Measurements from ENCODE around the gene OSBPL9.

Gene OSBPL9

GRCh38 chr1:51653127-51653526 lies 36.2 kb downstream of the OSBPL9 start:
- Histone ChIP-seq H3K4me3 (ENCODE audit: low read length) (no peak overlapping the region), H3K9me3 (replicated peaks; ENCODE audit: insufficient read depth, low read length) (no peaks in the 10 kb centered on the region), H3K4me2 (ENCODE audit: low read depth, low read length) (no peak overlapping the region), H3K4me1 (ENCODE audit: low read length) (peaks cover 9% of the 10 kb centered on the region; the same call in 1 of the 2 replicates), H4K20me1 (ENCODE audit: insufficient read depth, low read length) (no peaks in the 10 kb centered on the region), H3K79me2 (ENCODE audit: low read length) (peaks cover 10% of the 10 kb centered on the region; the same call in 1 of the 2 replicates), H3K27me3 (replicated peaks; ENCODE audit: insufficient read depth, low read length) (no peaks in the 10 kb centered on the region), H3K27ac (ENCODE audit: low read length) (no peak overlapping the region), H3K9ac (ENCODE audit: low read length) (no peak overlapping the region), H2AFZ (ENCODE audit: low read length) (no peak overlapping the region), H3F3A (ENCODE audit: insufficient read depth, low read length) (no peaks in the 10 kb centered on the region), H3K36me3 (replicated peaks; ENCODE audit: insufficient read depth, low read length) (no peaks in the 10 kb centered on the region), H3K9me2 (replicated peaks; ENCODE audit: insufficient read depth, low read length) (no peaks in the 10 kb centered on the region)
- no peak for DNase-seq
- TF ChIP-seq, protein P1, sequence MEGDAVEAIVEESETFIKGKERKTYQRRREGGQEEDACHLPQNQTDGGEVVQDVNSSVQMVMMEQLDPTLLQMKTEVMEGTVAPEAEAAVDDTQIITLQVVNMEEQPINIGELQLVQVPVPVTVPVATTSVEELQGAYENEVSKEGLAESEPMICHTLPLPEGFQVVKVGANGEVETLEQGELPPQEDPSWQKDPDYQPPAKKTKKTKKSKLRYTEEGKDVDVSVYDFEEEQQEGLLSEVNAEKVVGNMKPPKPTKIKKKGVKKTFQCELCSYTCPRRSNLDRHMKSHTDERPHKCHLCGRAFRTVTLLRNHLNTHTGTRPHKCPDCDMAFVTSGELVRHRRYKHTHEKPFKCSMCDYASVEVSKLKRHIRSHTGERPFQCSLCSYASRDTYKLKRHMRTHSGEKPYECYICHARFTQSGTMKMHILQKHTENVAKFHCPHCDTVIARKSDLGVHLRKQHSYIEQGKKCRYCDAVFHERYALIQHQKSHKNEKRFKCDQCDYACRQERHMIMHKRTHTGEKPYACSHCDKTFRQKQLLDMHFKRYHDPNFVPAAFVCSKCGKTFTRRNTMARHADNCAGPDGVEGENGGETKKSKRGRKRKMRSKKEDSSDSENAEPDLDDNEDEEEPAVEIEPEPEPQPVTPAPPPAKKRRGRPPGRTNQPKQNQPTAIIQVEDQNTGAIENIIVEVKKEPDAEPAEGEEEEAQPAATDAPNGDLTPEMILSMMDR (IDR thresholded peaks at IDR 0.05; ENCODE audit: low read length), result no peak
- no peak for TF ChIP-seq EZH2phosphoT487 (IDR thresholded peaks at IDR 0.05; ENCODE audit: low read length)
- no peak for TF ChIP-seq EZH2 (optimal IDR thresholded peaks at IDR 0.05; ENCODE audit: low read depth, low read length)

- Histone ChIP-seq H3K36me3 (replicated peaks; ENCODE audit: insufficient read depth, low read length) (no peaks in the 10 kb centered on the region), H3K4me1 (ENCODE audit: low read length) (peaks cover 9% of the 10 kb centered on the region; the same call in 1 of the 2 replicates), H3K4me2 (ENCODE audit: low read depth, low read length) (no peak overlapping the region), H3K9me3 (replicated peaks; ENCODE audit: insufficient read depth, low read length) (no peaks in the 10 kb centered on the region), H3F3A (ENCODE audit: insufficient read depth, low read length) (no peaks in the 10 kb centered on the region), H3K4me3 (ENCODE audit: low read length) (no peak overlapping the region), H2AFZ (ENCODE audit: low read length) (no peak overlapping the region), H3K79me2 (ENCODE audit: low read length) (peaks cover 10% of the 10 kb centered on the region; the same call in 1 of the 2 replicates), H3K9me2 (replicated peaks; ENCODE audit: insufficient read depth, low read length) (no peaks in the 10 kb centered on the region), H4K20me1 (ENCODE audit: insufficient read depth, low read length) (no peaks in the 10 kb centered on the region), H3K27ac (ENCODE audit: low read length) (no peak overlapping the region), H3K9ac (ENCODE audit: low read length) (no peak overlapping the region), H3K27me3 (replicated peaks; ENCODE audit: insufficient read depth, low read length) (no peaks in the 10 kb centered on the region)
- no peak for DNase-seq
- TF ChIP-seq, protein P1 (IDR thresholded peaks at IDR 0.05; ENCODE audit: low read length), result no peak
- TF ChIP-seq EZH2phosphoT487 (IDR thresholded peaks at IDR 0.05; ENCODE audit: low read length), result no peak
- TF ChIP-seq EZH2 (optimal IDR thresholded peaks at IDR 0.05; ENCODE audit: low read depth, low read length), result no peak
Measured at GRCh38 chr1:51654000-51654399, 37.1 kb downstream of the OSBPL9 start.

- TF ChIP-seq EZH2phosphoT487 (IDR thresholded peaks at IDR 0.05; ENCODE audit: low read length) (no peak), EZH2 (optimal IDR thresholded peaks at IDR 0.05; ENCODE audit: low read depth, low read length) (no peak)
- TF ChIP-seq, protein P1 (IDR thresholded peaks at IDR 0.05; ENCODE audit: low read length), result no peak
- no peak overlapping the region for H3K4me3 ChIP-seq (ENCODE audit: low read length)
- H3K4me1 ChIP-seq (ENCODE audit: low read length), result peaks cover 5% of the 10 kb centered on the region
- no peaks in the 10 kb centered on the region for H4K20me1 ChIP-seq (ENCODE audit: insufficient read depth, low read length)
- no peak overlapping the region for H3K4me2 ChIP-seq (ENCODE audit: low read depth, low read length)
- no peak overlapping the region for H3K27ac ChIP-seq (ENCODE audit: low read length)
- no peaks in the 10 kb centered on the region for H3K9me3 ChIP-seq (replicated peaks; ENCODE audit: insufficient read depth, low read length)
- 0 out of 2 replicates have a peak, but pooled peaks cover 5% of the 10 kb centered on the region for H3F3A ChIP-seq (ENCODE audit: insufficient read depth, low read length)
- H3K79me2 ChIP-seq (ENCODE audit: low read length), result no peaks in the 10 kb centered on the region
- H3K9ac ChIP-seq (ENCODE audit: low read length), result no peak overlapping the region
- no peaks in the 10 kb centered on the region for H3K27me3 ChIP-seq (replicated peaks; ENCODE audit: insufficient read depth, low read length)
- no peak for DNase-seq
- no peak overlapping the region for H2AFZ ChIP-seq (ENCODE audit: low read length)
- no peaks in the 10 kb centered on the region for H3K9me2 ChIP-seq (replicated peaks; ENCODE audit: insufficient read depth, low read length)
- no peaks in the 10 kb centered on the region for H3K36me3 ChIP-seq (replicated peaks; ENCODE audit: insufficient read depth, low read length)
Measured at GRCh38 chr1:51656374-51656773, 39.5 kb downstream of the OSBPL9 start.

Measured in MM.1S (cell line).